Measurements from ENCODE around the gene ZNF804B.

Gene ZNF804B

GRCh38 chr7:89312551-89312950 is 553.1 kb downstream of the ZNF804B start:
- no peak for FAIRE-seq

DNA sequence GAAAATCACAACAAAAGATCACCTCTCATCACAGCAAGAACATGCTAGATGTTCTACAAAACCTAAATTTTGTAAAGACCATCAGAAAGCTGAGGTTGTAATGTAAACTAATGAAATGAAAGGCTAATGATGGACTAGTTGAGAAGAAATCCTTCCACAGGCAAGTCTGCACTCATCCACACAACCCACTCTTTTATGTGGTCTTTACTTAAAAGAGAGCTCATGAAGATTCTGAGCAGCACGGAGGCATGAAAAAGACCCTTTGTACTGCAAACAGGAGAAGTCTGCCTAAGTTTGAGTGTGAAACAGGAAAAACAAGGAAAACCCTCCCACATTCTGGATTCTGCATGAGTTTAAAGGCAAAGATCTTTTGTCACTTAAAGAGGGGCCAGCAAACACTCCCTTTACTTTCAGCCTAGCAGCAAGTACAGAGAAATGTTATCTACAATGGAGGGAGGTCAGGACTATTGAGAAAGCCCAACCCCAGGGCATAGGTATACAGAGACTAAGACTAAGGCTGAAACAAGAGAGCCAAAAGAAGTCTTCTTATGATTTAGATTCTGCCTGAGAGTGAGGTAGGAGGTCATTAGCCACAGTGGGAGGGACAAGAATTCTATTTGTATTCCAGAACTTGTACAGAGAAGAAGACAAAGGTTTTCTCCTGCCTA is 557.2 kb downstream of the ZNF804B start:
- FAIRE-seq = no peak

GRCh38 chr7:89332026-89332425 is 572.5 kb downstream of the ZNF804B start:
- FAIRE-seq = no peak

- FAIRE-seq = no peak
These were observed 575.3 kb downstream of the ZNF804B start for GRCh38 chr7:89334797-89335196.

DNA sequence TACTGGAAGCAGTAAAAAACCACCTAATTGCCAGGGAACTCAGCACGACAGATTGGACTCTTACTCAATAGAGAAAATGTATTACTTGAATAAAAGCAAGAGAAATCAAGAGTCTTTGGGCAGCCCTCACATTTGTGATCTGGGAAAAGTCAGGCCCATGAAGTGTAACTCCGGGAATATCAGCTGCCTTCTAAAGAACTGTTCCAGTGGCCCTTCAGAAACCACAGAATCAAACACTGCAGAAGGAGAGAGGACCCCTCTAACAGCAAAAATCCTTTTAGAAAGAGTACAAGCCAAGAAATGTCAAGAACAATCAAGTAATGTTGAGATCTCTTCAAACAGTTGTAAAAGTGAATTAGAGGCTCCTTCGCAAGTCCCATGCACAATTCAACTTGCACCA is 576.0 kb downstream of the ZNF804B start:
- no peak for FAIRE-seq

GRCh38 chr7:89336121-89336520 is 576.6 kb downstream of the ZNF804B start:
- FAIRE-seq = no peak

GRCh38 chr7:89339748-89340147 is 580.2 kb downstream of the ZNF804B start:
- FAIRE-seq = no peak

GRCh38 chr7:89357121-89357520 is 597.6 kb downstream of the ZNF804B start:
- no peak for FAIRE-seq

DNA sequence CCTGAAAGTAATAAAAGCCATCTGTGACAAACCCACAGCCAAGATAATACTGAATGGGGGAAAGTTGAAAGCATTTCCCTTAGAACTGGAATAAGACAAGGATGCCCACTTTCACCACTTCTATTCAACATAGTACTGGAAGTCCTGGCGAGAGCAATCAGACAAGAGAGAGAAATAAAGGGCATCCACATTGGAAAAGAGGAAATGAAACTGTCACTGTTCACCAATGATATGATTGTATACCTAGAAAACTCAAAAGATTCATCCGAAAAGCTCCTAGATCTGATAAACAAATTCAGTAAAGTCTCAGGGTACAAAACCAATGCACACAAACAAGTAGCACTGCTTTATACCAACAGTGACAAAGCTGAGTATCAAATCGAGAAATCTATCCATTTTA is 617.7 kb downstream of the ZNF804B start:
- FAIRE-seq = no peak

DNA sequence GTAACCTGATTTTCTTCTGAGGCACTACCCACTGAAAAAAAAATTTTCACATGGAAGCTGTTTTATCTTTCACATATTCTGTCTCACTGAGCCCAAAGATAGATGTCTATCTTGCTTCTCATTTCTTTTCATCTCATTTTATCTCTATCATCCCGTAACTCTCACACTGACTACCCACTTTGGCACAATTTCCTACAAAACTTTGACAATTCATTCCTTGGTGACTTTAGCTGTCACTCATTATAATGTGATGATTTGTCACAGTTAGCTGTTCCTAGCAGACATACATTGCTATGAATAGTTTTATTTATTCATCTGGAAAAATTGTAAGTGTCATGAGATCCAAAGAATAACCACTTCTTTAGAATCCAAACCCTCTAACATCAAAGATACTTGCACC is 625.9 kb downstream of the ZNF804B start:
- FAIRE-seq = no peak
